Endothelial cell of umbilical vein (primary cell): ENCODE data around the gene SEMA5A. TPM values are rescaled to one million over a fixed set of nuclear protein-coding genes. Genes with fewer than 3 reads are reported as not detected.

ENCODE experiments used
- BruUV-seq: library from RNA; stranded (reverse); fragments of 400-500 nt; replicated peaks from 2 replicates; lab custom pipeline; 2021; lab: Mats Ljungman, UMichigan
- CTCF ChIA-PET: fragments of 300-600, 350-600 bp; sonication (Branson Sonifier 250); formaldehyde crosslinking; loops from one replicate; lab custom pipeline; 2021; ENCODE audit warnings: antibody characterized with exemption, inconsistent platforms; lab: Charles Lee
- POLR2A ChIA-PET: fragments of 300-600, 350-600 bp; sonication (Branson Sonifier 250); formaldehyde crosslinking; loops from one replicate; lab custom pipeline; 2021; ENCODE audit warnings: antibody characterized with exemption, inconsistent platforms; lab: Charles Lee
- DNase-seq: peaks from one replicate; pipeline ENCODE4 v3.0.0-alpha.2; 2011; ENCODE audit warnings: low read depth, low spot score
- FAIRE-seq: peaks from 2 replicates; lab custom pipeline; 2011; peaks lifted over from hg19 to GRCh38; lab: Jason Lieb, UNC
- H2AFZ ChIP-seq: 2 replicates; pipeline ENCODE4 v1.6.0; 2012; ENCODE audit warnings: low read depth, low read length, control low read depth, inconsistent platforms
- H3K27ac ChIP-seq: 2 replicates; pipeline ENCODE4 v1.5.1; 2011; ENCODE audit warnings: low read depth, mild to moderate bottlenecking, control low read depth, low read length, moderate library complexity; ENCODE audit not compliant: insufficient read depth
- H3K27me3 ChIP-seq, 2 experiments: 2 replicates each; pipeline versions ENCODE4 v1.6.0 to v1.6.1; 2011; ENCODE audit warnings: low read length in 2 of 2, mixed read lengths in 1 of 2; ENCODE audit not compliant: control insufficient read depth in 2 of 2, insufficient read depth in 2 of 2
- H3K36me3 ChIP-seq, 2 experiments: 2 replicates in 1 of 2; 3 replicates in 1 of 2; pipeline ENCODE4 v1.5.1; 2011; ENCODE audit warnings: low read length in 2 of 2, mild to moderate bottlenecking in 1 of 2, moderate library complexity in 1 of 2; ENCODE audit not compliant: control insufficient read depth in 2 of 2, insufficient read depth in 2 of 2; ENCODE audit errors: extremely low read depth in 1 of 2
- H3K4me1 ChIP-seq: 3 replicates; pipeline ENCODE4 v1.5.1; 2011; ENCODE audit warnings: mild to moderate bottlenecking, low read length; ENCODE audit not compliant: control insufficient read depth, insufficient read depth; ENCODE audit errors: extremely low read depth
- H3K4me2 ChIP-seq: 2 replicates; pipeline ENCODE4 v1.6.1; 2011; ENCODE audit warnings: low read length, control low read depth, mixed read lengths; ENCODE audit not compliant: insufficient read depth
- H3K4me3 ChIP-seq, 3 experiments: fragments of 200-600 bp in 1 of 3; sonication (generic), shearing (Covaris generic) in 1 of 3; replicated peaks in 1 of 3; 2 replicates each; pipeline ENCODE4 v1.5.1; 2011 to 2016; ENCODE audit warnings: control low read depth in 3 of 3, low read length in 3 of 3, mild to moderate bottlenecking in 2 of 3, inconsistent platforms in 1 of 3, low read depth in 1 of 3, moderate library complexity in 1 of 3; ENCODE audit not compliant: insufficient read depth in 1 of 3
- H3K79me2 ChIP-seq: 2 replicates; pipeline ENCODE4 v1.6.0; 2012; ENCODE audit warnings: low read length, inconsistent platforms; ENCODE audit not compliant: control insufficient read depth, insufficient read depth
- H3K9ac ChIP-seq: replicated peaks from 2 replicates; pipeline ENCODE3; 2011; ENCODE audit warnings: low read length, control low read depth; ENCODE audit not compliant: insufficient read depth; ENCODE audit errors: extremely low read depth
- H3K9me1 ChIP-seq: replicated peaks from 3 replicates; pipeline ENCODE4 v1.6.0; 2011; ENCODE audit warnings: mild to moderate bottlenecking, low read length; ENCODE audit not compliant: control insufficient read depth, insufficient read depth; ENCODE audit errors: extremely low read depth
- H3K9me3 ChIP-seq: replicated peaks from 2 replicates; pipeline ENCODE4 v1.5.1; 2012; ENCODE audit warnings: low read length, inconsistent platforms; ENCODE audit not compliant: control insufficient read depth, insufficient read depth
- H4K20me1 ChIP-seq: replicated peaks from 2 replicates; pipeline ENCODE3; 2011; ENCODE audit warnings: mild to moderate bottlenecking, low read length; ENCODE audit not compliant: control insufficient read depth, insufficient read depth; ENCODE audit errors: extremely low read depth
- CTCF ChIP-seq, 2 donors: IDR thresholded peaks; 1 replicate in 1 of 2; 2 replicates in 1 of 2; pipeline ENCODE4 v1.5.1; 2011; ENCODE audit warnings: low read length in 2 of 2, mild to moderate bottlenecking in 2 of 2, moderate library complexity in 2 of 2, control low read depth in 1 of 2, inconsistent platforms in 1 of 2, low read depth in 1 of 2; ENCODE audit not compliant: insufficient read depth in 1 of 2; ENCODE audit errors: extremely low read depth in 1 of 2
- EZH2 ChIP-seq: IDR thresholded peaks from 2 replicates; pipeline ENCODE4 v1.6.1; 2012; ENCODE audit warnings: borderline replicate concordance, low read depth, mild to moderate bottlenecking, moderate library complexity, low read length, inconsistent platforms; ENCODE audit not compliant: severe bottlenecking
- FOS ChIP-seq: IDR thresholded peaks from 2 replicates; pipeline ENCODE4 v1.6.1; 2011; ENCODE audit warnings: mild to moderate bottlenecking, low read length, moderate library complexity, borderline replicate concordance; ENCODE audit not compliant: insufficient read depth
- GATA2 ChIP-seq: IDR thresholded peaks from 2 replicates; pipeline ENCODE4 v1.7.0; 2011; ENCODE audit warnings: low read depth, mild to moderate bottlenecking, moderate library complexity, mixed read lengths, low read length; ENCODE audit not compliant: insufficient read length, insufficient read depth
- JUN ChIP-seq: IDR thresholded peaks from 2 replicates; pipeline ENCODE4 v1.6.1; 2011; ENCODE audit warnings: borderline replicate concordance, low read depth; ENCODE audit not compliant: insufficient read length, insufficient read depth
- MAX ChIP-seq: IDR thresholded peaks from 2 replicates; pipeline ENCODE4 v1.6.1; 2011; ENCODE audit not compliant: insufficient read depth, insufficient read length
- MYC ChIP-seq: IDR thresholded peaks from one replicate; pipeline ENCODE4 v1.6.1; 2011; ENCODE audit warnings: mild to moderate bottlenecking, low read depth, low read length
- POLR2A ChIP-seq: IDR thresholded peaks from 2 replicates; pipeline ENCODE4 v1.6.1; 2012; ENCODE audit warnings: low read depth, mild to moderate bottlenecking, control low read depth, low read length
- POLR2AphosphoS5 ChIP-seq: IDR thresholded peaks from 2 replicates; pipeline ENCODE4 v1.6.1; 2012; ENCODE audit warnings: low read depth, mild to moderate bottlenecking, control low read depth, low read length, moderate library complexity; ENCODE audit not compliant: insufficient read depth
- dilution Hi-C: fragments of 300-500 bp; cut with MboI; formaldehyde crosslinking; loops from one replicate; pipeline ENCODE4 v1.15.0; 2019; ENCODE audit warnings: low sequenced_read_pairs; ENCODE audit not compliant: extremely low pct_ligation_motif_present
- intact Hi-C: fragments of 100-400 bp; cut with micrococcal nuclease; formaldehyde crosslinking; loops from one replicate; pipeline ENCODE4 v1.10.0; 2022
- polyA plus RNA-seq, 4 experiments: library from polyadenylated mRNA; depleted of rRNA in 3 of 4; stranded (reverse) in 3 of 4; unstranded in 1 of 4; fragments of >200 nt; gene quantifications; 2 replicates each; pipeline versions ENCODE4 v1.2.1 to v1.2.3, GENCODE V29; 2011 to 2012; ENCODE audit warnings: missing spikeins in 1 of 4
- total RNA-seq: library from RNA; stranded (reverse); gene quantifications from 2 replicates; pipeline ENCODE4 v1.2.3, GENCODE V29; 2021

SEMA5A gene
- total and polyA plus RNA-seq, 2 donors (not counting 3 experiments of a cell fraction or from before 2014, with no cell fraction given) = 0.04 to 0.06 TPM

GRCh38 chr5:9283473-9283872 is 262.4 kb downstream of the SEMA5A start:
- no peak overlapping the region for H3K27ac ChIP-seq
- H3K9ac ChIP-seq = no peak overlapping the region
- no peak overlapping the region for H3K4me2 ChIP-seq
- H4K20me1 ChIP-seq = no peaks in the 10 kb centered on the region
- H3K9me1 ChIP-seq = no peaks in the 10 kb centered on the region
- BruUV-seq = no TSS peak
- intact Hi-C loops (no loop called here), dilution Hi-C loops (no loop called here)
- H3K27me3 ChIP-seq = no peaks in the 10 kb centered on the region
- H3K79me2 ChIP-seq = no peaks in the 10 kb centered on the region
- H3K36me3 ChIP-seq = no peaks in the 10 kb centered on the region
- CTCF ChIA-PET = no interaction called here
- no peak overlapping the region for H2AFZ ChIP-seq
- H3K9me3 ChIP-seq = no peaks in the 10 kb centered on the region
- H3K4me1 ChIP-seq = no peaks in the 10 kb centered on the region
- POLR2A ChIA-PET = no interaction called here
- DNase-seq (no peak), FAIRE-seq (no peak)
- H3K4me3 ChIP-seq = no peak overlapping the region
- no peak for TF ChIP-seq POLR2AphosphoS5
- no peak for TF ChIP-seq EZH2
- TF ChIP-seq CTCF (IDR thresholded peaks at IDR 0.05; ENCODE audit: extremely low read depth in 1 of 2, insufficient read depth in 1 of 2, low read depth in 1 of 2, low read length in 2 of 2) = no peak
- TF ChIP-seq JUN = no peak
- TF ChIP-seq FOS = no peak
- no peak for TF ChIP-seq GATA2
- no peak for TF ChIP-seq MAX
- TF ChIP-seq MYC = no peak
- TF ChIP-seq POLR2A = no peak
